ENCODE results near the gene DIAPH2. TPM values are rescaled to one million over a fixed set of nuclear protein-coding genes. Genes with fewer than 3 reads are reported as not detected.

DIAPH2 gene
- total and polyA plus RNA-seq, 2 donors (not counting 1 experiment from before 2014, with no cell fraction given) = 4.2 to 32.4 TPM

GRCh38 chrX:97089116-97089515 is 404.5 kb downstream of the DIAPH2 start:
- intact Hi-C loops (cut with micrococcal nuclease) = no loop called here
- no peaks in the 10 kb centered on the region for H4K20me1 ChIP-seq (ENCODE audit: control insufficient read depth, insufficient read depth, low read length, poor library complexity, severe bottlenecking)
- no peak overlapping the region for H3K27ac ChIP-seq (ENCODE audit: low read length in 2 of 2)
- no peak for TF ChIP-seq EZH2 (IDR thresholded peaks at IDR 0.05; ENCODE audit: borderline replicate concordance, insufficient read depth, low read depth, low read length, poor library complexity, severe bottlenecking)
- TF ChIP-seq CTCF (IDR thresholded peaks at IDR 0.05) = no peak
- Mint-ChIP-seq H3K4me1 (no peaks in the 10 kb centered on the region), H3K9me3 (ENCODE audit: insufficient read depth) (no peaks in the 10 kb centered on the region), H3K4me3 (no peak overlapping the region), H3K27me3 (no peaks in the 10 kb centered on the region), H3K27ac (no peak overlapping the region)
- no peak overlapping the region for H3K9ac ChIP-seq (ENCODE audit: low read length)
- H3K27me3 ChIP-seq (replicated peaks in 1 of 4; ENCODE audit: control extremely low read depth in 1 of 4, control insufficient read depth in 3 of 4, insufficient read depth in 4 of 4, low read length in 3 of 4) = no peaks in the 10 kb centered on the region
- no peak overlapping the region for H3K4me2 ChIP-seq (replicated peaks; ENCODE audit: low read depth, low read length, poor library complexity, severe bottlenecking)
- CTCF ChIA-PET = no interaction called here
- no peaks in the 10 kb centered on the region for H3K9me3 ChIP-seq (ENCODE audit: control extremely low read depth in 1 of 3, control insufficient read depth in 2 of 3, insufficient read depth in 1 of 3, low read length in 2 of 3)
- H3K4me1 ChIP-seq (ENCODE audit: control insufficient read depth in 2 of 2, insufficient read depth in 2 of 2, low read length in 2 of 2) = no peaks in the 10 kb centered on the region
- H3K36me3 ChIP-seq (replicated peaks in 1 of 2; ENCODE audit: control extremely low read depth in 1 of 2, control insufficient read depth in 1 of 2, extremely low read depth in 1 of 2, insufficient read depth in 2 of 2, low read length in 1 of 2) = no peaks in the 10 kb centered on the region
- no peak for DNase-seq
- no peaks in the 10 kb centered on the region for H3K79me2 ChIP-seq (ENCODE audit: control insufficient read depth, insufficient read depth, low read length)
- ATAC-seq (ENCODE audit: low read depth) = no peak
- H3K4me3 ChIP-seq (ENCODE audit: control extremely low read depth in 1 of 5, extremely low read depth in 1 of 5, insufficient read depth in 1 of 5, low read depth in 2 of 5, low read length in 4 of 5) = no peak overlapping the region
- no CpG with 5 or more reads among the region's 1 CpG for WGBS (ENCODE audit: insufficient coverage)
- POLR2A ChIA-PET = no interaction called here
- H2AFZ ChIP-seq (ENCODE audit: insufficient read depth, low read depth, low read length, poor library complexity, severe bottlenecking) = no peak overlapping the region

GRCh38 chrX:97096385-97096784 is 411.7 kb downstream of the DIAPH2 start:
- ATAC-seq (ENCODE audit: low read depth) (no peak), DNase-seq (no peak)
- no peak overlapping the region for H3K4me3 Mint-ChIP-seq
- no peak overlapping the region for H3K4me3 ChIP-seq (ENCODE audit: control extremely low read depth in 1 of 5, extremely low read depth in 1 of 5, insufficient read depth in 1 of 5, low read depth in 2 of 5, low read length in 4 of 5)
- POLR2A ChIA-PET = no interaction called here
- no peaks in the 10 kb centered on the region for H3K9me3 ChIP-seq (ENCODE audit: control extremely low read depth in 1 of 3, control insufficient read depth in 2 of 3, insufficient read depth in 1 of 3, low read length in 2 of 3)
- no peaks in the 10 kb centered on the region for H3K36me3 ChIP-seq (replicated peaks in 1 of 2; ENCODE audit: control extremely low read depth in 1 of 2, control insufficient read depth in 1 of 2, extremely low read depth in 1 of 2, insufficient read depth in 2 of 2, low read length in 1 of 2)
- CTCF ChIA-PET = no interaction called here
- TF ChIP-seq EZH2 (IDR thresholded peaks at IDR 0.05; ENCODE audit: borderline replicate concordance, insufficient read depth, low read depth, low read length, poor library complexity, severe bottlenecking) (no peak), CTCF (IDR thresholded peaks at IDR 0.05) (no peak)
- no peak overlapping the region for H3K4me2 ChIP-seq (replicated peaks; ENCODE audit: low read depth, low read length, poor library complexity, severe bottlenecking)
- no peak overlapping the region for H3K9ac ChIP-seq (ENCODE audit: low read length)
- H3K27me3 ChIP-seq (replicated peaks in 1 of 4; ENCODE audit: control extremely low read depth in 1 of 4, control insufficient read depth in 3 of 4, insufficient read depth in 4 of 4, low read length in 3 of 4) = no peaks in the 10 kb centered on the region
- no peaks in the 10 kb centered on the region for H3K27me3 Mint-ChIP-seq
- intact Hi-C loops (cut with micrococcal nuclease) = no loop called here
- H3K27ac ChIP-seq (ENCODE audit: low read length in 2 of 2) = no peak overlapping the region
- no peaks in the 10 kb centered on the region for H3K4me1 Mint-ChIP-seq
- H2AFZ ChIP-seq (ENCODE audit: insufficient read depth, low read depth, low read length, poor library complexity, severe bottlenecking) = no peak overlapping the region
- no peaks in the 10 kb centered on the region for H3K9me3 Mint-ChIP-seq (ENCODE audit: insufficient read depth)
- H3K79me2 ChIP-seq (ENCODE audit: control insufficient read depth, insufficient read depth, low read length) = no peaks in the 10 kb centered on the region
- H3K4me1 ChIP-seq (ENCODE audit: control insufficient read depth in 2 of 2, insufficient read depth in 2 of 2, low read length in 2 of 2) = no peaks in the 10 kb centered on the region
- no peaks in the 10 kb centered on the region for H4K20me1 ChIP-seq (ENCODE audit: control insufficient read depth, insufficient read depth, low read length, poor library complexity, severe bottlenecking)
- WGBS (ENCODE audit: insufficient coverage) = no CpG with 5 or more reads among the region's 2 CpGs
- no peak overlapping the region for H3K27ac Mint-ChIP-seq

All from B cell (primary cell).